Thyroid gland (tissue), 4 donors: ENCODE results near the gene MRM2.

ENCODE experiments used
- POLR2A ChIP-seq, 2 donors: fragments of 450-650 bp; IDR thresholded peaks; one replicate each; pipeline ENCODE4 v1.6.1; 2017; ENCODE audit warnings: antibody characterized with exemption in 2 of 2, mild to moderate bottlenecking in 2 of 2, moderate library complexity in 1 of 2
- TF ChIP-seq, protein P1 (sequence below), 6 experiments: fragments of 200-600 bp in 3 of 6; fragments of 450-650 bp in 3 of 6; sonication (generic) in 3 of 6; IDR thresholded peaks; one replicate each; pipeline ENCODE4 v1.5.1; 2016 to 2019; ENCODE audit warnings: antibody characterized with exemption in 6 of 6, mild to moderate bottlenecking in 2 of 6, inconsistent platforms in 1 of 6, moderate library complexity in 1 of 6

DNA sequence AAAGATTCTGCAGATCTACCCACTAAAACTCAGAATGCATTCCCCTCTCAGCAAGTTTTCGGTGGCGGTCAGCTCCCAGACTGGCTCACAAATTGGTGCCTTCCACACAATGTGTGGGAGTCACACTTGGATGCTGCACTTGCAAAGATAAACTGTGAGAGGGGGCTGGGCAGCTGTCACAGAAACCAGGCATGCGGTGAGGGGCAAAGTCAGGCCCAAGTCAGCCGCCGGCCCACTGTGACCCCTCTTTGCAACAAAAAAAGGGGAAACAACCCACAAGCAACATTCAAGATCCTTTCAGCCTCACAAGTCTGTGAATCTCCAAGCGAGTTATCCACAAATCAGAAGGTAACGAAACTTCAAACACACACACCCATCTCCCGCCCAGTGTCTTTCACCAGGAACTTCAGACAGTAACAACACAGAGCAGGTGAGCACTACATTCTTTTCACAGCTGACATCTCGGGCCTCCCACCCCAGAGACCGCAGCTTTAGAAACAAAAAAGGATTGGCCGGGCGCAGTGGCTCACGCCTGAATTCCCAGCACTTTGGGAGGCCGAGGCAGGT is 40.3 kb upstream of the MRM2 start:
- no peak for TF ChIP-seq POLR2A (IDR thresholded peaks at IDR 0.05)
- TF ChIP-seq, protein P1, sequence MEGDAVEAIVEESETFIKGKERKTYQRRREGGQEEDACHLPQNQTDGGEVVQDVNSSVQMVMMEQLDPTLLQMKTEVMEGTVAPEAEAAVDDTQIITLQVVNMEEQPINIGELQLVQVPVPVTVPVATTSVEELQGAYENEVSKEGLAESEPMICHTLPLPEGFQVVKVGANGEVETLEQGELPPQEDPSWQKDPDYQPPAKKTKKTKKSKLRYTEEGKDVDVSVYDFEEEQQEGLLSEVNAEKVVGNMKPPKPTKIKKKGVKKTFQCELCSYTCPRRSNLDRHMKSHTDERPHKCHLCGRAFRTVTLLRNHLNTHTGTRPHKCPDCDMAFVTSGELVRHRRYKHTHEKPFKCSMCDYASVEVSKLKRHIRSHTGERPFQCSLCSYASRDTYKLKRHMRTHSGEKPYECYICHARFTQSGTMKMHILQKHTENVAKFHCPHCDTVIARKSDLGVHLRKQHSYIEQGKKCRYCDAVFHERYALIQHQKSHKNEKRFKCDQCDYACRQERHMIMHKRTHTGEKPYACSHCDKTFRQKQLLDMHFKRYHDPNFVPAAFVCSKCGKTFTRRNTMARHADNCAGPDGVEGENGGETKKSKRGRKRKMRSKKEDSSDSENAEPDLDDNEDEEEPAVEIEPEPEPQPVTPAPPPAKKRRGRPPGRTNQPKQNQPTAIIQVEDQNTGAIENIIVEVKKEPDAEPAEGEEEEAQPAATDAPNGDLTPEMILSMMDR (IDR thresholded peaks at IDR 0.05), result no peak
